Measurements from ENCODE around the gene TP63. TPM values are rescaled to one million over a fixed set of nuclear protein-coding genes. Genes with fewer than 3 reads are reported as not detected.

Gene TP63
- total RNA-seq, 1 donor from 2014 or later, result 1.1 TPM

GRCh38 chr3:189936201-189936945 is 305.2 kb downstream of the TP63 start:
- no peak for DNase-seq (ENCODE audit: low read depth)
- peaks cover 28% of the 10 kb centered on the region for H3K4me1 ChIP-seq (ENCODE audit: insufficient read depth, low read length)
- H3K9me3 Mint-ChIP-seq (ENCODE audit: unreplicated experiment), result peaks cover 7% of the 10 kb centered on the region
- H3K27ac ChIP-seq (ENCODE audit: low read depth, low read length), result peak overlapping the region; percentile 82
- H3K36me3 Mint-ChIP-seq (ENCODE audit: low read depth, unreplicated experiment), result no peaks in the 10 kb centered on the region
- H3K4me2 ChIP-seq (ENCODE audit: low read length), result no peak overlapping the region
- no peak for FAIRE-seq
- H3K27me3 Mint-ChIP-seq (ENCODE audit: low read depth, unreplicated experiment), result no peaks in the 10 kb centered on the region
- peaks cover 36% of the 10 kb centered on the region for H3K4me1 Mint-ChIP-seq (ENCODE audit: low read depth, unreplicated experiment)
- no peak overlapping the region for H3K4me3 Mint-ChIP-seq (ENCODE audit: unreplicated experiment)
- H3K36me3 ChIP-seq (ENCODE audit: insufficient read depth, low read length), result no peaks in the 10 kb centered on the region
- H3K27ac Mint-ChIP-seq (ENCODE audit: unreplicated experiment), result peak overlapping the region; percentile 100
- no peak overlapping the region for H2AFZ ChIP-seq (ENCODE audit: low read depth, low read length)
- no peaks in the 10 kb centered on the region for H3K79me2 ChIP-seq (ENCODE audit: insufficient read depth, low read length)
- H3K4me3 ChIP-seq (ENCODE audit: insufficient read depth, low read depth, low read length), result no peak overlapping the region
- no peaks in the 10 kb centered on the region for H3K27me3 ChIP-seq (ENCODE audit: insufficient read depth, low read length)
- no peaks in the 10 kb centered on the region for H4K20me1 ChIP-seq (ENCODE audit: insufficient read depth, low read length)
- H3K9ac ChIP-seq (ENCODE audit: low read length), result peak overlapping the region; percentile 42
- no peaks in the 10 kb centered on the region for H3K9me3 ChIP-seq (ENCODE audit: insufficient read depth, low read depth, low read length)
- TF ChIP-seq CTCF (IDR thresholded peaks at IDR 0.05; ENCODE audit: insufficient read depth, low read depth, low read length), result no peak
- no peak for TF ChIP-seq EZH2 (IDR thresholded peaks at IDR 0.05; ENCODE audit: insufficient read depth, low read length)

DNA sequence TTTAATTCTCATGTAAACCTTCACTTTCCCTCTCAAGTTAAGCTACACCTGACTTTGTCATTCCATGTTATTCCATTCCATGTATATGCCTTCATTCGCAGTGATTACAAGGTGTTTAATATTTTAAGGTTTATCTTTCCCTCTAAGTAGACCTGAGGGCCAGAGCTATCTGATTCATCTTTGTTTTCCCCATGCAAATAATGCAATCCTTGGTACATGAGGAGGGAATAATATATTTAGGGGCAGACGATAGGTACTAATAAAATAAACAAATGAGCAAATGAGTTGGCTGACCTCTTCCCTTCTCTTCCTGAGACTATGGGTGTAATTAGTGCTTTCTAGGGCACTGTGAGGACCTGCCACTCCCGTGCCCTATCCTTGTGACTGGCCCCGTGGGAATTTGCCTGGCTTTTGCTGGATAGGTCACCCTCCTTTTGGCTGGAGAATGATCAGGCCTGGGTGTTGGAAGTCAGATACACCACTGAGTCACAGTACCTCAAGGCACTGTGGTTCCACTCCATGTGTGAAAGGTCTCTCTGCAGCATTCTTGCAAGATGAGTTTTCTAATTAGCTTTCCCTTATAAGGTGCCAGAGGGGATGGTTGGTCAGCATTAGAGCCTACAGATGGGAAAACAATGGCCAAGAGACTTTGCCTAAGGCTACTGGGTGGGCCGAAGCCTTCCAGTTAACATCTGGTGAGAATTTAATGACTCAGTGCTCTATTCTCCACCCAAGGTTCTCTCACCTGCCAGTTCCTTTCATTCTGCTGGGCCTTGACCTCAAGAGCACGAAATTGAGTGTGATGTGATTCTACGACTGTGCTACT is 306.3 kb downstream of the TP63 start:
- H3K4me3 ChIP-seq (ENCODE audit: insufficient read depth, low read depth, low read length), result no peak overlapping the region
- Mint-ChIP-seq H3K4me1 (ENCODE audit: low read depth, unreplicated experiment) (peaks cover 42% of the 10 kb centered on the region), H3K27ac (ENCODE audit: unreplicated experiment) (peak overlapping the region; percentile 100), H3K9me3 (ENCODE audit: unreplicated experiment) (peaks cover 3% of the 10 kb centered on the region), H3K4me3 (ENCODE audit: unreplicated experiment) (no peak overlapping the region), H3K36me3 (ENCODE audit: low read depth, unreplicated experiment) (no peaks in the 10 kb centered on the region), H3K27me3 (ENCODE audit: low read depth, unreplicated experiment) (no peaks in the 10 kb centered on the region)
- peaks cover 39% of the 10 kb centered on the region for H3K4me1 ChIP-seq (ENCODE audit: insufficient read depth, low read length)
- H3K9ac ChIP-seq (ENCODE audit: low read length), result peak overlapping the region; percentile 42
- no peaks in the 10 kb centered on the region for H3K27me3 ChIP-seq (ENCODE audit: insufficient read depth, low read length)
- no peak overlapping the region for H2AFZ ChIP-seq (ENCODE audit: low read depth, low read length)
- no peak for TF ChIP-seq EZH2 (IDR thresholded peaks at IDR 0.05; ENCODE audit: insufficient read depth, low read length)
- no peak for TF ChIP-seq CTCF (IDR thresholded peaks at IDR 0.05; ENCODE audit: insufficient read depth, low read depth, low read length)
- H3K27ac ChIP-seq (ENCODE audit: low read depth, low read length), result peak overlapping the region; percentile 82
- FAIRE-seq, result peak; percentile 91
- H3K9me3 ChIP-seq (ENCODE audit: insufficient read depth, low read depth, low read length), result no peaks in the 10 kb centered on the region
- H3K79me2 ChIP-seq (ENCODE audit: insufficient read depth, low read length), result no peaks in the 10 kb centered on the region
- H3K36me3 ChIP-seq (ENCODE audit: insufficient read depth, low read length), result no peaks in the 10 kb centered on the region
- DNase-seq (ENCODE audit: low read depth), result peak; percentile 100
- H4K20me1 ChIP-seq (ENCODE audit: insufficient read depth, low read length), result no peaks in the 10 kb centered on the region
- H3K4me2 ChIP-seq (ENCODE audit: low read length), result peak overlapping the region; percentile 52

All from astrocyte (in vitro differentiated cells and primary cell).